GM19239 (cell line): Measurements from ENCODE around the gene INSRR.

Experiments used
- DNase-seq: peaks from one replicate; pipeline ENCODE4 v3.0.0; 2011; ENCODE audit warnings: low spot score; ENCODE audit not compliant: insufficient read length
- FAIRE-seq: peaks from 2 replicates; lab custom pipeline; 2011; peaks lifted over from hg19 to GRCh38; lab: Jason Lieb, UNC

Gene INSRR

GRCh38 chr1:156858959-156859522 lies at the start of gene INSRR:
TSS of gene INSRR (minus strand) at chr1:156859117. CDS start at chr1:156858621, 496 bp downstream.
- DNase-seq, result no peak

GRCh38 chr1:156908541-156908940 lies 49.6 kb upstream of the INSRR start:
- no peak for FAIRE-seq
- no peak for DNase-seq

More at GRCh38 chr1:156858959-156859522, at the start of gene INSRR:
- no peak for FAIRE-seq

GRCh38 chr1:156906206-156906906 lies 47.4 kb upstream of the INSRR start:
- no peak for FAIRE-seq
- no peak for DNase-seq

GRCh38 chr1:156905651-156906050 lies 46.7 kb upstream of the INSRR start:
- FAIRE-seq, result no peak

GRCh38 chr1:156905176-156905575 lies 46.3 kb upstream of the INSRR start:
- DNase-seq, result no peak
- FAIRE-seq, result no peak

More at GRCh38 chr1:156905651-156906050, 46.7 kb upstream of the INSRR start:
- no peak for DNase-seq

- FAIRE-seq (no peak), DNase-seq (no peak)
Measured at GRCh38 chr1:156904187-156904959, 45.5 kb upstream of the INSRR start.

- FAIRE-seq, result no peak
- no peak for DNase-seq
Measured at GRCh38 chr1:156903328-156904091, 44.6 kb upstream of the INSRR start.

GRCh38 chr1:156901966-156902915 lies 43.3 kb upstream of the INSRR start:
- no peak for DNase-seq
- FAIRE-seq, result no peak

GRCh38 chr1:156901590-156901900 lies 42.6 kb upstream of the INSRR start:
- FAIRE-seq (no peak), DNase-seq (no peak)

- FAIRE-seq, result no peak
- no peak for DNase-seq
Measured at GRCh38 chr1:156900896-156901589, 42.1 kb upstream of the INSRR start.

- FAIRE-seq, result no peak
- DNase-seq, result no peak
Measured at GRCh38 chr1:156899956-156900718, 41.2 kb upstream of the INSRR start.

- DNase-seq, result no peak
- FAIRE-seq, result no peak
Measured at GRCh38 chr1:156898971-156899664, 40.2 kb upstream of the INSRR start.

GRCh38 chr1:156898161-156898566 lies 39.2 kb upstream of the INSRR start:
- FAIRE-seq (no peak), DNase-seq (no peak)

GRCh38 chr1:156897078-156897825 lies 38.3 kb upstream of the INSRR start:
- FAIRE-seq, result no peak

GRCh38 chr1:156896490-156897033 lies 37.6 kb upstream of the INSRR start:
- no peak for FAIRE-seq

More at GRCh38 chr1:156897078-156897825, 38.3 kb upstream of the INSRR start:
- DNase-seq, result no peak

GRCh38 chr1:156895927-156896326 lies 37.0 kb upstream of the INSRR start:
- no peak for FAIRE-seq
- DNase-seq, result no peak

More at GRCh38 chr1:156896490-156897033, 37.6 kb upstream of the INSRR start:
- no peak for DNase-seq

GRCh38 chr1:156895455-156895812 lies 36.5 kb upstream of the INSRR start:
- FAIRE-seq (no peak), DNase-seq (no peak)
